GM12874 (cell line): ENCODE measurements around the gene AARS1.

Source experiments
- CTCF ChIP-seq: IDR thresholded peaks from 2 replicates; pipeline ENCODE4 v1.5.1; 2011; ENCODE audit warnings: low read depth, mild to moderate bottlenecking, control low read depth, low read length, moderate library complexity; ENCODE audit not compliant: insufficient read depth

AARS1 gene

GRCh38 chr16:70304892-70305448 lies 15.7 kb upstream of the AARS1 start:
- TF ChIP-seq CTCF = no peak

- TF ChIP-seq CTCF = no peak
Observed at GRCh38 chr16:70302745-70303144, 13.4 kb upstream of the AARS1 start.

- TF ChIP-seq CTCF = no peak
Observed at GRCh38 chr16:70301121-70301520, 11.8 kb upstream of the AARS1 start.

- no peak for TF ChIP-seq CTCF
Observed at GRCh38 chr16:70298988-70299938, 10.0 kb upstream of the AARS1 start, which contains the start of gene DDX19B. TSS of gene DDX19B (plus strand) at chr16:70299186. CDS start at chr16:70299298, 112 bp downstream.

- no peak for TF ChIP-seq CTCF
Observed at GRCh38 chr16:70295634-70296033, 6.3 kb upstream of the AARS1 start.

- TF ChIP-seq CTCF = no peak
Observed at GRCh38 chr16:70294385-70295025, 5.2 kb upstream of the AARS1 start.

- TF ChIP-seq CTCF = no peak
Observed at GRCh38 chr16:70290949-70291519, 1.7 kb upstream of the AARS1 start.
